T47D (cell line): ENCODE measurements around the gene PADI4.

Source experiments
- DNase-seq, 2 experiments: peaks; one replicate each; pipeline versions ENCODE4 v3.0.0 to v3.0.0-alpha.2; 2011 to 2012; ENCODE audit warnings: low read depth in 1 of 2, low spot score in 1 of 2
- JUND ChIP-seq: IDR thresholded peaks from 2 replicates; pipeline ENCODE4 v1.6.1; 2012; ENCODE audit warnings: low read depth
- in situ Hi-C: cut with HindIII; loops from 2 replicates; pipeline ENCODE4 v1.10.0; 2016; ENCODE audit warnings: low sequenced_read_pairs, low pct_unique_long_range_greater_than_20kb

The PADI4 gene

DNA sequence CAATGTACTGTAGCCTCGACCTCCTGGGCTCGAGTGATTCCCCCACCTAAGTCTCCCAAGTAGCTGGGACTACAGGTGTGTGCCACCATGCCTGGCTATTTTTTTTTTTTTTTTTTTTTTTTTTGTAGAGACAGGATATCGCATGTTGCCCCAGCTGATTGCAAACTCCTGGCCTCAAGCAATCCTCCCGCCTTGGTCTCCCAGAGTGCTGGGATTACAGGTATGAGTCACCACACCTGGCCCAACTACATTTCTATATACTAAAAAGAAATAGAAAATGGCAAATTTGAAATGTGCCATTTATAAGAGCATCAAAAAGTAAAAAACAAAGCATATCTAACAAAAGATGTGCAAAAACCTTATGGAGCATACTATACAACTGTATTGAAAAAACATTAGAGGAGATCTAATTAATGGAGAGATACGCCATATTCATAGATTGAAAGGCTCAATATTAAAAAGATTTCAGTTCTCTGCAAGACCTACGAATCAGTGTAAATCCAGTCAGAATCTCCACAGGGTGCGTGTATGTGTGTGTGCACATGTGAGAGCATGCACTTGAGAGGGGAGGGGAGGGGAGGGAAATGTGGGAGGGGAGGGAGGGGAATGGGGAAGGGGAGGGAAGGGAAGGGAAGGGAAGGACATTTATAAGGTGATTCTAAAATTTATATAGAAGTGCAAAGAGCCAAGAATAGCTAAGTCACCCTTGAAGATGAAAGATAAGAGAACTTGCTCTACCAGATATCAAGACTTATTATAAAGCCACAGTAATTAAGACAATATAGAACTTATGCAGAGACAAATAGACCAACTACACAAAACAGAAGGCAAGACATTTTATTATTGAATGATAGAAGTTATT is 15.5 kb upstream of the PADI4 start:
- DNase-seq, result peak in 1 of 2 experiments; percentile 47
- in situ Hi-C loops, result no loop called here

DNA sequence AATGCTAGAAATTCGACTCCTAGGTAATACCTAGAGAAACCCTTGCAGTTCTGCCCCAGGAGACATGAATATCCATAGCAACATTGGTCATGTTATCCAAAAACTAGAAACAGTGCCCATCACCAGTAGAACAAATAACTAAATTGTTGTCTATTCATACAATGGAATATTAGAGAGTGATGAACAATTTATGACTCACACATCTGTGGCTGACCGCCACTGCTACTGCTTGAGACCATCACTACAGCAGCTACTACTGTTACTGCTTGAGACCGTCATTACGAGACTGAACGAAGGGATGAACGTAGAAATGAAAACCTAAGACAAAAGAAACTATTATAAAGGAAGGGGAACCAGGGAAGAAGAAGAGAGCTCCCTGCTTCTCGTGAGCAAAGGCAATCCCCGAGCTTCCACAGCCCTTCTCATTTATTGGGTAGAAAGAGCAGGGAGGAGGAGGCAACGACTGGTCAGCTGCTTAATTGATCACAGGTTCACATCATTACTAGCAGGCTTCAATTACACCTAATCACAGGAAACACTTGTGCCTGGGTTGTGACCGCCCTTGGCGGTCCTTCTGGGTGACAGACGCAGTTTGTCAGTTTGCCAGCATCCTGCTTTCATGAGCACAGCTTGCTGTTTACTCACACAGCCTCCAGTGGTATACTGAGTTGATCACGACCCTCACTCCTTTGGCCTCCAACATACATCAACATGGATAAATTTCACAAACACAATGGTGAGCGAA is 14.1 kb upstream of the PADI4 start:
- no peak for DNase-seq
- no peak for TF ChIP-seq JUND
- in situ Hi-C loops, result no loop called here

More for the DNA sequence above, 15.5 kb upstream of the PADI4 start:
- no peak for TF ChIP-seq JUND

DNA sequence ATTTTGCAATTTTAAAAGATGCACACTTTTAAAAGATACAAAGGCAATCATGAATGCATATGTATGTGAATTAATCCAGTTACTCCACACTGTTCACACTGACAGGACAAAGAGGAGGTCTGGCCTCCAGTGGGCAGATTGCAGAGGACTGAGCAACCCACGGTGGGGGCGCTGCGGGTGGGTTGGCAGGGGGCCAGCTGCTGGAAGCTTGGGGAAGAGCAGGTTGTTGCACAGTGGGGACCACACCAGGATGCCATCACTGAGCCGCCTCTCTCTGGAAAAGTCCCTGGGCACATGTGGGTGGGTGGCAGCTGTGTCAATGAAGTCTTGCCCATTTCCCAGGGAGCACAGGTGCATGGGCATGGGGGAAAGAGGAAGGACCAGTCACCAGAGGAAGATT is 12.7 kb upstream of the PADI4 start:
- DNase-seq, result no peak
- TF ChIP-seq JUND, result no peak
- in situ Hi-C loops, result no loop called here

DNA sequence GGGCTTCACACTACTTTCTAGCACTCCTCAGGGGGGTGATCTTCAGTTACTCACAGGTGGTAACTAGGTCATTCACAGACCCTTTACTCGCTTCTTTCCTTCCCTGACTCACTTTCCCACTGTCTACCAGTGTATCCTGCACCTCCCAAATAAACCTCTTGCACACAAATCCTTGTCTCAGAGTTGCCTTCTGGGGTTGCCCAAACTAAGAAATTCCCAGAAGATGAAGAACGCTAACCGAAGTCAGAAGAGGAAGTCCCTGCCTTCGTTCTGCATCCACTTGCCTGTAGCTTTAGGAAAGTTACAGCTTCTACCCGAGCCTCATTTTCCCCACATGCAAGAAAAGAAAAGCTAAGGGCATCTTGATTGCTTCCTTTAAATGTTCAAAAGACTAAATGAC is 11.9 kb upstream of the PADI4 start:
- in situ Hi-C loops, result no loop called here

DNA sequence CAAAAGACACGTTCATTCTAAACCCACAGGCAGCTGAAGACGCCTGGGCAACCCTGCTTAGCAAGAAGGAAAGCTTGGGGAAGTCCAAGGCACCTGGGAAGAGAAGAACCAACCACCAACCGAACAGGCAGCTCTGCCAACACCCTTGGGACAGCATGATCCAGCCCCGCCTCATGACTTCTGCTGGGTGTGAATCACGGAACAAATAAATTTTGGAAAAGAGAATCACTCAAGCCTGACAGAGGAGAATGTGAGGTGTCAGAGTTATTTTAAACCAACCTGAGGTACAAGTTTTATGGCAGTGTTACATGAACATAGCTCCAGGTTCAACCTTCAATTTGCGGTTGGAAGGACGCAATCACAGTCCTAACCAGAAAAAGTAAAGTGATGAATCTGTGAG is 10.0 kb upstream of the PADI4 start:
- in situ Hi-C loops, result no loop called here
- TF ChIP-seq JUND, result no peak
- DNase-seq, result peak in 1 of 2 experiments; percentile 50

More for the DNA sequence above, 11.9 kb upstream of the PADI4 start:
- no peak for TF ChIP-seq JUND
- no peak for DNase-seq

DNA sequence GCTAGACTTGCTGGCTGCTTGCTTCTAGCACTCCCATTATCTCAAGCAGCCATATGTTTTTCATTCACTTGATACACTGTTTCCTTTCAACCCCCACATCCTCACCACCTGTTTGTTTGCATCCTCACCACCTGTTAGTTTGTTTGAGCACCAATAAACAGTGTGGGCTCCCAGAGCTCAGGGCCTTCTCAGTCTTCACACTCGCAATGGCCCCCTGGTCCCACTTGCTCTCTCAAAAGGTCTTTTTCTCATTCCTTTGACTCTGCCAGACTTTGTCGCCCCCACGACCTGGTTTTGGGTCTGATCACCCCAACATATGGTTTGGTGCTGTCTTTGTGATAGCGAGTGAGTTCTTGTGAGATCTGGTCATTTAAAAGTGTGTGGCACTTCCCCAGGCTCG is 6.2 kb upstream of the PADI4 start:
- no peak for TF ChIP-seq JUND

DNA sequence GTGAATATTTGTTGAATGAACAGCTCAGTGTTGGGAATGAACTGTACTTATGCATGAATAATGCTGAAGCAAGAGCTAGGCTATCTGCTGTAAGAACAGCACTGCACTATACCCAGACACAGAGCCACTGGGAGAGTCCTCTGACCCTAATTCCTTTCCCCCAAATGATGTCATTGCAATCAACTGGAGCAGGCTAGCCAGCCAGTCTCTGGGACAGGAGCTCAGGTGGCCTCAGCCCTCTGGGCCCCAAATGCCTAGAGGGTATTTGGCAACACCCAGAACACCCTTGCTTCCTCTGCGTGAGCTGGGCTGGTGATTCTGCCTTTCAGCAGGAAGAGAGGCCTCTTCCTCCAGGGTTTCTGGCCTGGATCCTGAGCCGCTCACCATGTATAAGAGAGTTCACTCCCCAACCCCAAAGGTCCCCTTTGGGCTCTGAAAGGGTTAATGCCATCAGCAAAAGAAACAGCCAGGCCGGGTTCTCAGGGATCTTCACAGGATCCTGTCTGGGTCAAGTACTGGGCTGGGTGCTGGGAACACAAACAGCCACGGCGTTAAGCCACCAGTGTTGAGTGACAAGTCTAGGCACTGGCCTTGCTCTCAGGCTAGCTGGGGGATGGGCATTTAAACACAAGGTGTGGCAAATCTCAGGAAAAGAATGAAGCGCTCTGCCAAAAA is 3.7 kb upstream of the PADI4 start:
- peak; percentile 27 to 83 for DNase-seq
- TF ChIP-seq JUND, result no peak
- in situ Hi-C loops, result no loop called here

More for the DNA sequence above, 6.2 kb upstream of the PADI4 start:
- in situ Hi-C loops, result no loop called here
- DNase-seq, result no peak

DNA sequence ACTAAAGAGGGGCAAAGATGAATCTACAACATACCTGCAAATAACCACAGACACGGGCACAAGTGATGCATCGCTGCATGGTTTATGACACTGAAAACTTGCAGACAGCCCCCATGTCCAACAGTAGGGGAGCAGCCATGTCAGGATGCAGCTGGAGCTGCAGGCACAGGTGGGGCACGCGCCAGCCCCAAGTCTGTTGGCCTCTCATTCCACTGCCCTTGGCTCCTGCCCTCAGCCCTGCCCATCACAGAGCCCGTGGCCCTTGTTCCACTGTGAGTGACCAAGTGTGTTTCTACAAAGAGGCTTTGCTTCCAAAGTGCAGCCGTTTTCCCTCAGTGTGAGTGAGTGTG is 3.2 kb upstream of the PADI4 start:
- no peak for TF ChIP-seq JUND
- no peak for DNase-seq
- in situ Hi-C loops, result no loop called here

DNA sequence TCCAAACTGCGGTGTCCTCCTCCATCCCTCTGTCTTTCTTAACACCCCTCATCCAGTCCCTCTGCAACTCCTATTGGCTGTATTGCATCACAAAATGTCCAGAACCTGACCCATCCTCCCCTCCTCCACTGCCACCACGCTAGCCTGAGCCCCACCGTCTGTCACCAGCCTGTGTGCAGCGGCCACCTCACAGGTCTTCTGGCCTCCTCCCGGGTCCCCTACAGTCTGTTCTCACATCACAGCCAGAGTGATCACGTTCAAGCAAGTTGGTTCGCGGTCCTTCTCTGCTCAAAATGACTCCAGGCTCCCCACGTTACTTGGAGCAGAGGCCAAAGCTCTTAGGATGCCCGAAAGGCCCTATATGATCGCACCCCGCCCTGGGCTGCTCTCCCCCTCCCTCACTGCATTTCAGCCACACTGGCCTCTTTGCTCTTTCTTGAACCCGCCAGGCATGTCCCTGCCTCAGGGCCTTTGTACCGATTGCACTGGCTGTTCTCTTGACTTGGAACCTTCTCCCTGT is 2.4 kb upstream of the PADI4 start:
- in situ Hi-C loops, result no loop called here
- TF ChIP-seq JUND, result no peak
- DNase-seq, result no peak

DNA sequence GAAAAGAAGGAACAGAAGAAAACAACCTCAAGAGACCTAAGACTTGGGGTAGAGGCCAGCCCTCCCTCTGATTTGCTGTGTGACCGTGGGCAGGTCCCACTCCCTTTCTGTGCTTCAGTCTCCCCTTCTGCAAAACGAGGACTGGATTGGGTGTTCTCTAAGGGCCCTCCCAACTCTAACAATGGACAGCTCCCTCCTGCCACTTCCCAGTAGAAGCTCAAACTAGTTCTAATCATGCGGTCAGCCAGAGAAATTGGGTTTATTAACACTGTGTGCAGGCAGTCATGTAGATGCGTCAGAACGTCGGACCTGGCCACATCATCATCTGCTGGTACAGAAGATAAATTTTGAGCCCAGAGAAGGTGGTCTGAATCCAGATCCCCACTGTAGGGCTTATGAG is 1.6 kb upstream of the PADI4 start:
- TF ChIP-seq JUND, result no peak
- in situ Hi-C loops, result no loop called here

DNA sequence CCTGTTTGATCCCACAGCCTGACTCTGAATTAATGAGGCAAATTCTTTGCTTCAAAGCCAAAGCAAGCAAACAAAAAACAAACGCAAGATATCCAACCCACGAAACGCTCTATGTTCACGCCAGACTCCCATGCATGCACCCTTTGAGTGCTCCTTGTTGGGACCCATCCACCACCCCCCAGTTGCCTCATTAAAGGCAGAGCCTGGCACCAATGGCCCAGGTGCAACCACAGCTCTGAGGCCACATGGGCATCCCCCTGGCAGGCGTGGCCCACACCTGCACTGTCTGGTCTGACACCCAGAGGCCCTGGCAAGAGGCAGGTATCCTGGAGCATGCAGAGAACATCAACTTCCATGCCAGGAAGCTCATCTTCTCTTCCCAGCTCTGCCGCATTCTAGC is 1.1 kb upstream of the PADI4 start:
- DNase-seq, result peak in 1 of 2 experiments; percentile 62
- in situ Hi-C loops, result no loop called here
- TF ChIP-seq JUND, result no peak

More for the DNA sequence above, 1.6 kb upstream of the PADI4 start:
- DNase-seq, result peak in 1 of 2 experiments; percentile 26

DNA sequence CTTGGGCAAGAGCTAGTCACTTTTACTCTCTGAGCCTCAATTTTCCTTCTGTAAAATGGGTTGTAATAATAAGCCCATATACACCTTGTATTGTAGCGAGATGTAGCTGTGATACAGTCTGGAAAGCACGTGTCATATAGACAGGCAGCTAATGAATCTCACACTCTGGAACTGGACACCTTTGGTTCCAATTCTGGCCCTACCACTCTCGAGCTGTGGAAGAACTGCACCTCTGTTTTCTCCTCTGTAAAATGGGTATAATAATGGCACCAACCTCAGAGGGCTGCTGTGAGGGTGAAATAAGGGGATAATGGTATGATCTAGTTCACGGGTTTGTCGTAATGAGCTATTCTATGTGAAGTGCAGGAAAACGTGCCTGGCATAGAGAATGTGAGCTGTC is 668 bp upstream of the PADI4 start:
- TF ChIP-seq JUND, result no peak
- no peak for DNase-seq
- in situ Hi-C loops, result no loop called here

DNA sequence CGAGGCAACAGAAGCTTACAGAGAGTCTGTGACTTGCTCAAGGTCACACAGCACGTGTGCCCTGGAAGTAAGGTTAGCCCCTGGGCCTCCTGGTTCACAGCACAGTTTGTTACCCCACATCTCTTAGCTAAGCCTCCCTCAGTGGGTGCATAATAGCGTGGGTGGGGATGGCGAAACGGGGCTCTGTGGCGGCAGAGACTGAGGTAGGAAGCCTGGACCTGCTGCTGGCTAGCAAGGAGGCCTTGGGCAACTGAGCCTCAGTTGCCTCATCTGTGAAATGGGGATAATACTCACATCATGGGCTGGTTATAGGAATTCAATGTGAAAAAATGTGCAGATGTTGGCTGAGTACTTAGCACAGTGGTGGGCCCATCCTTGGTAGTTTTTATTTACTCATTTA is 596 bp downstream of the PADI4 start:
- no peak for TF ChIP-seq JUND
- in situ Hi-C loops, result no loop called here
- no peak for DNase-seq
